Thoracic aorta (tissue), 2 donors: ENCODE results near the gene EEFSEC. TPM values are rescaled to one million over a fixed set of nuclear protein-coding genes. Genes with fewer than 3 reads are reported as not detected.

Experiments
- ATAC-seq: fragments of 150-250 bp; one replicate; pipeline ENCODE4 v1.8.0; 2017; ENCODE audit warnings: low read depth; ENCODE audit not compliant: insufficient number of reproducible peaks, low FRiP score
- DNase-seq: peaks from one replicate; pipeline ENCODE4 v3.0.0-alpha.2; 2020; ENCODE audit warnings: low spot score
- H3K27ac ChIP-seq, 2 donors: fragments of 200-600 bp; sonication (generic); 1 replicate in 1 of 2; 2 replicates in 1 of 2; pipeline ENCODE4 v1.5.1; 2016; ENCODE audit warnings: mild to moderate bottlenecking in 2 of 2, moderate library complexity in 2 of 2
- H3K27me3 ChIP-seq: fragments of 200-600 bp; sonication (generic); replicated peaks from 2 replicates; pipeline ENCODE4 v1.6.0; 2016; ENCODE audit warnings: mild to moderate bottlenecking; ENCODE audit not compliant: insufficient read depth
- H3K36me3 ChIP-seq: fragments of 200-600 bp; sonication (generic); one replicate; pipeline ENCODE4 v1.5.1; 2016
- H3K4me1 ChIP-seq, 2 donors: fragments of 200-600 bp; sonication (generic); 1 replicate in 1 of 2; 2 replicates in 1 of 2; pipeline versions ENCODE4 v1.5.1 to v1.6.0; 2016; ENCODE audit warnings: low read depth in 2 of 2, mild to moderate bottlenecking in 1 of 2; ENCODE audit not compliant: control insufficient read depth in 1 of 2
- H3K4me3 ChIP-seq: fragments of 200-600 bp; sonication (generic); 2 replicates; pipeline ENCODE4 v1.5.1; 2016; ENCODE audit warnings: mild to moderate bottlenecking
- H3K9me3 ChIP-seq: fragments of 200-600 bp; sonication (generic); 2 replicates; pipeline ENCODE4 v1.5.1; 2016
- CTCF ChIP-seq: fragments of 200-600 bp; sonication (generic); IDR thresholded peaks from one replicate; pipeline ENCODE4 v1.5.1; 2019; ENCODE audit warnings: antibody characterized with exemption
- total RNA-seq, 2 donors: library from RNA; depleted of rRNA; stranded (reverse); fragments of >200 nt; gene quantifications; one replicate each; pipeline versions ENCODE4 v1.1.0 to v1.2.3, GENCODE V29; 2016

EEFSEC gene
- total RNA-seq, 2 donors from 2014 or later: 16.1 to 17.5 TPM

GRCh38 chr3:128237348-128238183, 84.3 kb downstream of the EEFSEC start:
- H3K27me3 ChIP-seq: no peaks in the 10 kb centered on the region
- ATAC-seq: no peak
- H3K4me3 ChIP-seq: no peak overlapping the region
- no peaks in the 10 kb centered on the region for H3K9me3 ChIP-seq
- no peaks in the 10 kb centered on the region for H3K36me3 ChIP-seq
- peaks cover 0 to 17% of the 10 kb centered on the region in 2 donors for H3K4me1 ChIP-seq
- H3K27ac ChIP-seq: no peak overlapping the region
- no peak for TF ChIP-seq CTCF
- DNase-seq: no peak

DNA sequence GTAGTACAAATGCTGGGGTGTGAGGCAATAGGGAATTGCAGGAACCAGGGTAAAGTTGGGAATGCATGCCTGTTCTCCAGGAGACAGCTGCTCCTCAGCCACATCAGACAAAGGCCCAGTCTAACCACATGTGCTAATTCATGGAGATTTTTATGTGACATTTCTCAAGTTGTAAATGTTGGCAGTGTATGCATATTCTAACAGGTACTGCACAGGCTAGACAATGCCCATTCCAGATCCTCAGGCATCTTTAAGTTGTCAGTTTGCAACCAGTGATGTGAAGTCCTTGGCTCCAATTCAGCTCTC, 84.9 kb downstream of the EEFSEC start:
- ATAC-seq: no peak
- H3K36me3 ChIP-seq: no peaks in the 10 kb centered on the region

GRCh38 chr3:128239304-128239703, 86.0 kb downstream of the EEFSEC start:
- H3K4me3 ChIP-seq: no peak overlapping the region
- no peaks in the 10 kb centered on the region for H3K36me3 ChIP-seq
- ATAC-seq: no peak
- no peak for TF ChIP-seq CTCF
- H3K9me3 ChIP-seq: no peaks in the 10 kb centered on the region
- no peaks in the 10 kb centered on the region for H3K27me3 ChIP-seq
- H3K4me1 ChIP-seq: peaks cover 0 to 12% of the 10 kb centered on the region in 2 donors
- H3K27ac ChIP-seq: no peak overlapping the region
- no peak for DNase-seq

More for the DNA sequence above, 84.9 kb downstream of the EEFSEC start:
- no peaks in the 10 kb centered on the region for H3K9me3 ChIP-seq
- no peak overlapping the region for H3K4me3 ChIP-seq
- no peak for DNase-seq
- TF ChIP-seq CTCF: no peak
- peaks cover 0 to 12% of the 10 kb centered on the region in 2 donors for H3K4me1 ChIP-seq
- no peaks in the 10 kb centered on the region for H3K27me3 ChIP-seq
- no peak overlapping the region for H3K27ac ChIP-seq

DNA sequence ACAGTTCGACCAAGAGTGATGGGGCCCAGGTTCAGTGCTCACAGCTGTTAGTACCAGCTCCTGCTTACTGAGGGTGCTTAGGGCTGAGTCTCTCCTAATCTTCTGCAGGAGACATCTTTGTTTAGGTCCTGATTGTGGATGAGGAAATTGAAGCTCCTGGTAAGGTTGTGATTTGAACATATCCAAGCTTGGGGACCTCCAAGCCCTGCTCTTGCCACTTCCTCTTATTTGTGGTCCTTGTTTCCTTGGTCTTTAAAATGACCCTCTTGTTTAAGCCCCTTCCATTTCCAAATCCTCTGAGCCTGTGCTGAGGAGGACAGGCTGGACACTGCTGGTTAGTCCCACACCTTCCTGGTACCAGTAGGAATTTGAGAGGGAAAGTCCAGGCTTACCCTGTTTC, 87.0 kb downstream of the EEFSEC start:
- Histone ChIP-seq H3K27me3 (no peaks in the 10 kb centered on the region), H3K36me3 (no peaks in the 10 kb centered on the region)
- TF ChIP-seq CTCF: no peak

DNA sequence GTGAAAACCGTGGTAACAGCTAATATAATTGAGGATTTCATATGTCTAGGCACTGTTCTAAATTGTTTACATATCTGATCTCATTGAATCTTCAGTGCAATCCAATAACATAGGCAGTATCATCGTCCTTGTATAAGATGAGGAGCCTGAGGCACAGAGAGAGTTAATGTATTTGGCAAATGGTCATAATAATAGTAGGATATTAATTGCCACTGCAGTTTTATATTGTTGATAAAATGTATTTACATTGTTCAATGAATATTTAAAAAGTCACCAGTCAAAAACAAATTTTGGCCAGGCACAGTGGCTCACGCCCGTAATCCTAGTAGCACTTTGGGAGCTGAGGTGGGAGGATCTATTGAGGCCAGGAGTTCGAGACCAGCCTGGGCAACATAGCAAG, 88.5 kb downstream of the EEFSEC start:
- no peak for TF ChIP-seq CTCF
- H3K27ac ChIP-seq: no peak overlapping the region
- ATAC-seq (no peak), DNase-seq (no peak)
- no peaks in the 10 kb centered on the region for H3K36me3 ChIP-seq
- peaks cover 0 to 12% of the 10 kb centered on the region in 2 donors for H3K4me1 ChIP-seq
- H3K27me3 ChIP-seq: no peaks in the 10 kb centered on the region
- H3K9me3 ChIP-seq: no peaks in the 10 kb centered on the region
- H3K4me3 ChIP-seq: no peak overlapping the region

More for the DNA sequence above, 87.0 kb downstream of the EEFSEC start:
- H3K9me3 ChIP-seq: no peaks in the 10 kb centered on the region
- ATAC-seq (no peak), DNase-seq (no peak)
- H3K4me3 ChIP-seq: no peak overlapping the region
- no peak overlapping the region for H3K27ac ChIP-seq
- peaks cover 0 to 12% of the 10 kb centered on the region in 2 donors for H3K4me1 ChIP-seq
